Vagina (tissue), 2 donors: ENCODE measurements around the gene DGKB. TPM values are rescaled to one million over a fixed set of nuclear protein-coding genes. Genes with fewer than 3 reads are reported as not detected.

ENCODE experiments used
- DNase-seq, 2 donors: peaks; one replicate each; pipeline ENCODE4 v3.0.0-alpha.2; 2017; ENCODE audit errors: extremely low spot score in 2 of 2
- H3K27ac ChIP-seq: fragments of 200-600 bp; sonication (generic); one replicate; pipeline ENCODE4 v1.5.1; 2019
- H3K27me3 ChIP-seq: fragments of 200-600 bp; sonication (generic); one replicate; pipeline ENCODE4 v1.5.1; 2019
- H3K36me3 ChIP-seq, 2 donors: fragments of 200-600 bp; sonication (generic); one replicate each; pipeline ENCODE4 v1.5.1; 2017 to 2019
- H3K4me1 ChIP-seq: fragments of 200-600 bp; sonication (generic); one replicate; pipeline ENCODE4 v1.5.1; 2019
- H3K4me3 ChIP-seq, 2 donors: fragments of 200-600 bp; sonication (generic); 1 replicate in 1 of 2; 2 replicates in 1 of 2; pipeline ENCODE4 v1.5.1; 2016 to 2019
- H3K9me3 ChIP-seq: fragments of 200-600 bp; sonication (generic); one replicate; pipeline ENCODE4 v1.5.1; 2019
- POLR2A ChIP-seq, 2 donors: fragments of 450-650 bp; IDR thresholded peaks; one replicate each; pipeline ENCODE4 v1.6.1; 2017; ENCODE audit warnings: antibody characterized with exemption in 2 of 2, mild to moderate bottlenecking in 2 of 2, moderate library complexity in 2 of 2
- POLR2AphosphoS5 ChIP-seq, 2 donors: sonication (generic); formaldehyde crosslinking; IDR thresholded peaks; one replicate each; pipeline ENCODE4 v1.9.0; 2017; ENCODE audit warnings: antibody characterized with exemption in 2 of 2, mild to moderate bottlenecking in 2 of 2, low read depth in 1 of 2; ENCODE audit not compliant: insufficient read depth in 1 of 2
- intact Hi-C: fragments of 100-400 bp; cut with DNase I; formaldehyde crosslinking; loops from one replicate; pipeline ENCODE4 v1.15.1; 2023
- total RNA-seq: library from RNA; depleted of rRNA; stranded (reverse); fragments of >200 nt; gene quantifications from one replicate; pipeline ENCODE4 v1.2.3, GENCODE V29; 2016
- TF ChIP-seq, protein P1 (sequence below), 3 experiments: fragments of 450-650 bp in 2 of 3; fragments of 200-600 bp in 1 of 3; sonication (generic) in 1 of 3; IDR thresholded peaks; one replicate each; pipeline ENCODE4 v1.5.1; 2017 to 2019; ENCODE audit warnings: antibody characterized with exemption in 3 of 3, mild to moderate bottlenecking in 2 of 3, moderate library complexity in 2 of 3

The DGKB gene
- total RNA-seq, 1 donor from 2014 or later, result 2.2 TPM

GRCh38 chr7:14576578-14576977 lies 326.0 kb downstream of the DGKB start:
- H3K4me3 ChIP-seq, result no peak overlapping the region
- no peak for TF ChIP-seq POLR2AphosphoS5 (IDR thresholded peaks at IDR 0.05; ENCODE audit: insufficient read depth in 1 of 2, low read depth in 1 of 2)
- TF ChIP-seq POLR2A (IDR thresholded peaks at IDR 0.05), result no peak
- TF ChIP-seq, protein P1, sequence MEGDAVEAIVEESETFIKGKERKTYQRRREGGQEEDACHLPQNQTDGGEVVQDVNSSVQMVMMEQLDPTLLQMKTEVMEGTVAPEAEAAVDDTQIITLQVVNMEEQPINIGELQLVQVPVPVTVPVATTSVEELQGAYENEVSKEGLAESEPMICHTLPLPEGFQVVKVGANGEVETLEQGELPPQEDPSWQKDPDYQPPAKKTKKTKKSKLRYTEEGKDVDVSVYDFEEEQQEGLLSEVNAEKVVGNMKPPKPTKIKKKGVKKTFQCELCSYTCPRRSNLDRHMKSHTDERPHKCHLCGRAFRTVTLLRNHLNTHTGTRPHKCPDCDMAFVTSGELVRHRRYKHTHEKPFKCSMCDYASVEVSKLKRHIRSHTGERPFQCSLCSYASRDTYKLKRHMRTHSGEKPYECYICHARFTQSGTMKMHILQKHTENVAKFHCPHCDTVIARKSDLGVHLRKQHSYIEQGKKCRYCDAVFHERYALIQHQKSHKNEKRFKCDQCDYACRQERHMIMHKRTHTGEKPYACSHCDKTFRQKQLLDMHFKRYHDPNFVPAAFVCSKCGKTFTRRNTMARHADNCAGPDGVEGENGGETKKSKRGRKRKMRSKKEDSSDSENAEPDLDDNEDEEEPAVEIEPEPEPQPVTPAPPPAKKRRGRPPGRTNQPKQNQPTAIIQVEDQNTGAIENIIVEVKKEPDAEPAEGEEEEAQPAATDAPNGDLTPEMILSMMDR (IDR thresholded peaks at IDR 0.05), result no peak
- intact Hi-C loops, result no loop called here
- no peak for DNase-seq
- no peak overlapping the region for H3K27ac ChIP-seq
- H3K4me1 ChIP-seq, result no peaks in the 10 kb centered on the region
- H3K27me3 ChIP-seq, result no peaks in the 10 kb centered on the region
- no peaks in the 10 kb centered on the region for H3K36me3 ChIP-seq
- no peaks in the 10 kb centered on the region for H3K9me3 ChIP-seq

DNA sequence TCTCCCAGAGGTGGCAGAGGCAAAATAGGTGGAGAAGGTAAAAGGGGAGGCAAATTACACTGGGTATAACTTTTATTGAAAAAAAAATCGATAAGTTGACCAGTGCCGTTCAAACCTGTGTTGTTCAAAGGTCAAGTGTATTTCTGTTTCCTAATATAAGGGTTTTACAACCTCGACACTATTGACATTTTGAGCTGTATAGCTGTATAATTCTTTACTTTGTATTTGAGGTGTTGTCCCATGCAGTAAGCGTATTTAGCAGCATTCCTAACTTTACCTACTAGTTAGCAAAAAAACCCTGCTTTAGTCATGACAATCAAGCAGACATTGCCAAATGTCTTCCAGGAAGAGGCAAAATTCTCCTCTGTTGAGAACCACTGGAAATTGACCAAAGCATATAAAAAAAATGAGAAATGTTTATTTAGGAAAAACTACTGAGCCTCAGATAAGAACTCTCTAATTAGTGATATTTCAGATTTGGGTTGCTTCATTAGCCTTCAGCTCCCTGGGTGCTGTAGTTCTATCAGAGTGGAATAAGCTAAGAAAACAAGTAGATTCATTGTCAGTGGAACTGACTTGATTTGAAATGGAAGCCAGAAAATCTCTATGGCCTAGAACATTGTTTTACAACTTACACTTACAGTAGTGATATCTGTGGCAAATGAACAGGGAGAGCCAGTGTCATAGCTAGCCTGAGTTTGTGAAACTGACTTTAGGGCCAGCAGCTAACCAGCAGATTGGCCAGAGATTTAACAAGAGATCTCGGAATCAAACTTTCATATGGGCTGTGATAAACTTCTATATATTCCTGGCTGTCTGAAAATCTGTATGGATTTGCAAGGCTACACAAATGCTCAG lies 331.6 kb downstream of the DGKB start:
- H3K27me3 ChIP-seq, result no peaks in the 10 kb centered on the region
- intact Hi-C loops, result no loop called here
- no peaks in the 10 kb centered on the region for H3K36me3 ChIP-seq
- H3K27ac ChIP-seq, result no peak overlapping the region
- TF ChIP-seq, protein P1 (IDR thresholded peaks at IDR 0.05), result no peak
- TF ChIP-seq POLR2AphosphoS5 (IDR thresholded peaks at IDR 0.05; ENCODE audit: insufficient read depth in 1 of 2, low read depth in 1 of 2) (no peak), POLR2A (IDR thresholded peaks at IDR 0.05) (no peak)
- H3K4me1 ChIP-seq, result no peaks in the 10 kb centered on the region
- H3K4me3 ChIP-seq, result no peak overlapping the region
- no peaks in the 10 kb centered on the region for H3K9me3 ChIP-seq
- DNase-seq, result no peak

DNA sequence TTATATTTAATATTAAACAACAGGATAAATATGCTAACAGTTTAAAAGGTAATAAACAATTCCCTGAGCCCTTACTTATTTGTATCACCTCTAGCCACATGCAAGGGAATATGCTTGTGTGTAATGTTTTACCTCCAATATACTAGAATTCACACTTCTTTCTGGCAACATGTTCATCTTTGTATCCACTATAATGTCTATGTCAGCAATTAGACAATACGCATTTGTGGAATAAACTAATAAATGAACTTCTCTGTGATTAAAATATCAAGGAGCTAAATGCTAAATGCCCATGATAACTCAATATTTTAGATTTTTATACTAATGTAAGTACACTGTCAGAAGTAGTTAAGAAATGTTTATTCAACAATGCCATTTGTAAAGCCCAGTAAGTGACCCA lies 350.5 kb downstream of the DGKB start:
- Histone ChIP-seq H3K9me3 (no peaks in the 10 kb centered on the region), H3K36me3 (no peaks in the 10 kb centered on the region), H3K4me3 (no peak overlapping the region), H3K27ac (no peak overlapping the region), H3K4me1 (no peaks in the 10 kb centered on the region), H3K27me3 (no peaks in the 10 kb centered on the region)
- no peak for DNase-seq
- intact Hi-C loops, result no loop called here
- TF ChIP-seq POLR2AphosphoS5 (IDR thresholded peaks at IDR 0.05; ENCODE audit: insufficient read depth in 1 of 2, low read depth in 1 of 2) (no peak), POLR2A (IDR thresholded peaks at IDR 0.05) (no peak)
- TF ChIP-seq, protein P1 (IDR thresholded peaks at IDR 0.05), result no peak

GRCh38 chr7:14551310-14551709 lies 351.2 kb downstream of the DGKB start:
- Histone ChIP-seq H3K27ac (no peak overlapping the region), H3K36me3 (no peaks in the 10 kb centered on the region), H3K4me1 (no peaks in the 10 kb centered on the region), H3K27me3 (no peaks in the 10 kb centered on the region), H3K9me3 (no peaks in the 10 kb centered on the region), H3K4me3 (no peak overlapping the region)
- no peak for DNase-seq
- intact Hi-C loops, result no loop called here
- TF ChIP-seq POLR2AphosphoS5 (IDR thresholded peaks at IDR 0.05; ENCODE audit: insufficient read depth in 1 of 2, low read depth in 1 of 2) (no peak), POLR2A (IDR thresholded peaks at IDR 0.05) (no peak)
- TF ChIP-seq, protein P1 (IDR thresholded peaks at IDR 0.05), result no peak

DNA sequence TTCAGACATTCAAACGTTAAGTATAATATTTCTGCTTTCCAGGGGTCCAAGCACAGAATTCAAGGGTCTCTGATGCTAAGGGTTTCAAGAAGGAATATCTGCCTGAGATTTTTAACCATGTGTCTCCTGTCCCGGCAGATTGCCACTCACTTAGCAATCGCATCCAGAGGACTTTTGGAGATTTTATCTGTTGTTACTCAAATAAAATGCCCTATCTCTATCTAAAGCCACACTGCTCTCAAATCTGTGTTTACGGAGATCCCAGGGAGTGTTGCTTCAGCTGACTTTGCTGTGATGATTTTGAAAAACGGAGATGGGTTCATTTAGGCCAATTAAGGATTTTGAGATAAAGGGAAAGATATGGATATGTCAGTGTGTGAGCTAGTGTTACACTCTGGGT lies 359.9 kb downstream of the DGKB start:
- DNase-seq, result no peak
- no peak overlapping the region for H3K27ac ChIP-seq
- no peaks in the 10 kb centered on the region for H3K4me1 ChIP-seq
- TF ChIP-seq POLR2AphosphoS5 (IDR thresholded peaks at IDR 0.05; ENCODE audit: insufficient read depth in 1 of 2, low read depth in 1 of 2) (no peak), POLR2A (IDR thresholded peaks at IDR 0.05) (no peak)
- TF ChIP-seq, protein P1 (IDR thresholded peaks at IDR 0.05), result no peak
- no peak overlapping the region for H3K4me3 ChIP-seq
- H3K27me3 ChIP-seq, result no peaks in the 10 kb centered on the region
- intact Hi-C loops, result no loop called here
- no peaks in the 10 kb centered on the region for H3K36me3 ChIP-seq
- H3K9me3 ChIP-seq, result no peaks in the 10 kb centered on the region
